Measurements from ENCODE around the gene UGP2.

Gene UGP2

GRCh38 chr2:63853527-63854310 is 12.0 kb downstream of the UGP2 start:
- Histone ChIP-seq H3K9me3 (ENCODE audit: control insufficient read depth, insufficient read depth, low read depth, low read length) (no peaks in the 10 kb centered on the region), H3K4me1 (ENCODE audit: control insufficient read depth, insufficient read depth, low read length) (peaks cover 12% of the 10 kb centered on the region), H3K4me3 (ENCODE audit: low read depth, low read length) (no peak overlapping the region), H3K27ac (ENCODE audit: extremely low read depth, low read depth, low read length) (no peak overlapping the region), H3K36me3 (ENCODE audit: control insufficient read depth in 2 of 2, insufficient read depth in 1 of 2, low read length in 2 of 2) (peaks cover 10 to 18% of the 10 kb centered on the region in 2 experiments)
- POLR2A ChIA-PET = interaction anchor here (1.6 kb wide), 2 partner anchors 12 to 13 kb away, joined by 5 to 11 read pairs; partner anchors contain the start of gene UGP2
- CTCF ChIA-PET = interaction anchor here (0.7 to 1.8 kb wide), 4 partner anchors 10 to 166 kb away, joined by 3 to 12 read pairs (median 3); no protein-coding TSS in a partner anchor
- TF ChIP-seq ZNF423 (tag by site-specific recombination; IDR thresholded peaks at IDR 0.05) = no peak
- TF ChIP-seq ZNF239 (tag by site-specific recombination; IDR thresholded peaks at IDR 0.05) = no peak
- no peak for TF ChIP-seq CTCF (tag by site-specific recombination; IDR thresholded peaks at IDR 0.05)
- no peak for TF ChIP-seq ZNF416 (tag by site-specific recombination; IDR thresholded peaks at IDR 0.05)

- Histone ChIP-seq H3K9me3 (ENCODE audit: control insufficient read depth, insufficient read depth, low read depth, low read length) (no peaks in the 10 kb centered on the region), H3K27ac (ENCODE audit: extremely low read depth, low read depth, low read length) (no peak overlapping the region), H3K36me3 (ENCODE audit: control insufficient read depth in 2 of 2, insufficient read depth in 1 of 2, low read length in 2 of 2) (peaks cover 19 to 25% of the 10 kb centered on the region in 2 experiments), H3K4me3 (ENCODE audit: low read depth, low read length) (no peak overlapping the region), H3K4me1 (ENCODE audit: control insufficient read depth, insufficient read depth, low read length) (no peaks in the 10 kb centered on the region)
- POLR2A ChIA-PET = interaction anchor here (1.6 to 3.3 kb wide), 2 partner anchors 14 kb away, joined by 5 to 19 read pairs; partner anchors contain the start of gene UGP2
- CTCF ChIA-PET = interaction anchor here (0.5 to 0.7 kb wide), 3 partner anchors 12 to 1342 kb away, joined by 3 to 4 read pairs (median 3); no protein-coding TSS in a partner anchor
- no peak for TF ChIP-seq ZNF391 (tag by site-specific recombination; IDR thresholded peaks at IDR 0.05; ENCODE audit: borderline replicate concordance, low read depth)
These were observed 14.0 kb downstream of the UGP2 start for GRCh38 chr2:63855418-63856302.

GRCh38 chr2:63856303-63856603 is 14.6 kb downstream of the UGP2 start:
- ChIA-PET POLR2A (interaction anchor here (3.3 kb wide), 1 partner anchor 15 kb away, joined by 19 read pairs; the partner anchor contains the start of gene UGP2), CTCF (interaction anchor here (0.5 to 0.6 kb wide), 2 partner anchors 12 to 54 kb away, joined by 3 to 4 read pairs; no protein-coding TSS in a partner anchor)
- H3K27ac ChIP-seq (ENCODE audit: extremely low read depth, low read depth, low read length) = no peak overlapping the region
- peaks cover 19 to 26% of the 10 kb centered on the region in 2 experiments for H3K36me3 ChIP-seq (ENCODE audit: control insufficient read depth in 2 of 2, insufficient read depth in 1 of 2, low read length in 2 of 2)
- no peaks in the 10 kb centered on the region for H3K9me3 ChIP-seq (ENCODE audit: control insufficient read depth, insufficient read depth, low read depth, low read length)
- no peaks in the 10 kb centered on the region for H3K4me1 ChIP-seq (ENCODE audit: control insufficient read depth, insufficient read depth, low read length)
- no peak overlapping the region for H3K4me3 ChIP-seq (ENCODE audit: low read depth, low read length)
- TF ChIP-seq ZNF311 (tag by site-specific recombination; IDR thresholded peaks at IDR 0.05; ENCODE audit: borderline replicate concordance) (no peak), ZNF174 (tag by site-specific recombination; IDR thresholded peaks at IDR 0.05) (no peak), ZNF175 (tag by site-specific recombination; IDR thresholded peaks at IDR 0.05) (no peak), TCF7L2 (IDR thresholded peaks at IDR 0.05; ENCODE audit: borderline replicate concordance, low read depth, low read length) (no peak), SALL2 (tag by site-specific recombination; IDR thresholded peaks at IDR 0.05; ENCODE audit: borderline replicate concordance) (no peak), ZNF692 (tag by site-specific recombination; IDR thresholded peaks at IDR 0.05) (no peak), ZNF560 (tag by site-specific recombination; IDR thresholded peaks at IDR 0.05; ENCODE audit: borderline replicate concordance) (no peak), ZNF580 (tag by site-specific recombination; IDR thresholded peaks at IDR 0.05) (no peak), ZSCAN5A (tag by site-specific recombination; IDR thresholded peaks at IDR 0.05) (no peak), ZNF133 (tag by site-specific recombination; IDR thresholded peaks at IDR 0.05) (no peak), ZNF645 (tag by site-specific recombination; IDR thresholded peaks at IDR 0.05) (no peak), BCL11A (tag by site-specific recombination; IDR thresholded peaks at IDR 0.05; ENCODE audit: low read depth) (no peak), ZNF513 (tag by site-specific recombination; IDR thresholded peaks at IDR 0.05) (no peak)
